IMR-90 (cell line): ENCODE data around the gene ZDHHC22. TPM values are rescaled to one million over a fixed set of nuclear protein-coding genes. Genes with fewer than 3 reads are reported as not detected.

Experiments used
- ATAC-seq: fragments of 200-7000 bp; cut with Tn5 transposase; 2 replicates; pipeline ENCODE4 v1.9.1; 2020; ENCODE audit warnings: low read depth, mild to moderate bottlenecking, moderate library complexity
- BruUV-seq: library from RNA; stranded (reverse); fragments of 400-500 nt; replicated peaks from 2 replicates; lab custom pipeline; 2021; lab: Mats Ljungman, UMichigan
- CTCF ChIA-PET: fragments of 300-600 bp; formaldehyde crosslinking; extraction: SDS; loops from one replicate; lab custom pipeline; 2021; ENCODE audit warnings: antibody characterized with exemption; lab: Yijun Ruan, JAX
- POLR2A ChIA-PET: fragments of 300-600 bp; sonication (Branson Sonifier 250); formaldehyde crosslinking; loops from one replicate; lab custom pipeline; 2022; ENCODE audit warnings: antibody characterized with exemption; ENCODE audit not compliant: unreplicated experiment; lab: Charles Lee
- DNase-seq: peaks from one replicate; pipeline ENCODE4 v3.0.0; 2013
- H2AFZ ChIP-seq: replicated peaks from 2 replicates; pipeline ENCODE3; 2013; ENCODE audit warnings: low read length, mild to moderate bottlenecking; ENCODE audit not compliant: poor library complexity
- H2AK5ac ChIP-seq: 2 replicates; pipeline ENCODE4 v1.6.1; 2013; ENCODE audit warnings: low read depth, low read length, inconsistent platforms
- H2AK9ac ChIP-seq: replicated peaks from 2 replicates; pipeline ENCODE3; 2013; ENCODE audit warnings: mild to moderate bottlenecking, low read depth, low read length, moderate library complexity; ENCODE audit not compliant: poor library complexity
- H2BK120ac ChIP-seq: 2 replicates; pipeline ENCODE4 v1.6.1; 2013; ENCODE audit warnings: low read depth, low read length, inconsistent platforms
- H2BK15ac ChIP-seq: 3 replicates; pipeline ENCODE4 v1.6.1; 2013; ENCODE audit warnings: low read depth, low read length, inconsistent platforms
- H2BK20ac ChIP-seq: 2 replicates; pipeline ENCODE4 v1.6.1; 2013; ENCODE audit warnings: low read depth, mild to moderate bottlenecking, inconsistent platforms, low read length, moderate library complexity
- H2BK5ac ChIP-seq: 2 replicates; pipeline ENCODE4 v1.6.1; 2013; ENCODE audit warnings: mild to moderate bottlenecking, low read depth, low read length, inconsistent platforms; ENCODE audit not compliant: poor library complexity, severe bottlenecking
- H3K14ac ChIP-seq: replicated peaks from 2 replicates; pipeline ENCODE4 v1.6.1; 2013; ENCODE audit warnings: low read depth, low read length, inconsistent platforms
- H3K18ac ChIP-seq: 2 replicates; pipeline ENCODE4 v1.6.1; 2013; ENCODE audit warnings: low read depth, low read length, control low read depth
- H3K23ac ChIP-seq: 2 replicates; pipeline ENCODE4 v1.6.1; 2013; ENCODE audit warnings: low read depth, low read length, inconsistent platforms
- H3K27ac ChIP-seq: 2 replicates; pipeline ENCODE4 v1.5.1; 2013; ENCODE audit warnings: mild to moderate bottlenecking, control low read depth, low read length; ENCODE audit not compliant: insufficient read depth
- H3K27me3 ChIP-seq: 2 replicates; pipeline ENCODE4 v1.6.1; 2013; ENCODE audit warnings: low read length; ENCODE audit not compliant: control insufficient read depth, insufficient read depth
- H3K36me3 ChIP-seq: 2 replicates; pipeline ENCODE4 v1.6.1; 2013; ENCODE audit warnings: low read length, mixed read lengths; ENCODE audit not compliant: control insufficient read depth, insufficient read depth
- H3K4ac ChIP-seq: 2 replicates; pipeline ENCODE4 v1.6.1; 2013; ENCODE audit warnings: low read depth, low read length, inconsistent platforms
- H3K4me1 ChIP-seq: 2 replicates; pipeline ENCODE4 v1.6.1; 2013; ENCODE audit warnings: low read length, mixed read lengths; ENCODE audit not compliant: control insufficient read depth, insufficient read depth
- H3K4me2 ChIP-seq: 2 replicates; pipeline ENCODE4 v1.6.1; 2013; ENCODE audit warnings: low read depth, mild to moderate bottlenecking, control low read depth, low read length, moderate library complexity
- H3K4me3 ChIP-seq: 2 replicates; pipeline ENCODE4 v1.5.1; 2013; ENCODE audit warnings: low read depth, mild to moderate bottlenecking, control low read depth, low read length, moderate library complexity; ENCODE audit not compliant: insufficient read depth
- H3K56ac ChIP-seq: 2 replicates; pipeline ENCODE4 v1.6.1; 2013; ENCODE audit warnings: low read length, inconsistent platforms; ENCODE audit not compliant: insufficient read depth; ENCODE audit errors: extremely low read depth
- H3K79me1 ChIP-seq, 2 experiments: 2 replicates each; pipeline ENCODE4 v1.6.1; 2013; ENCODE audit warnings: low read length in 2 of 2, inconsistent platforms in 1 of 2, low read depth in 1 of 2
- H3K9ac ChIP-seq: 2 replicates; pipeline ENCODE4 v1.6.1; 2013; ENCODE audit warnings: low read depth, low read length, control low read depth
- H3K9me1 ChIP-seq: 2 replicates; pipeline ENCODE4 v1.6.1; 2013; ENCODE audit warnings: low read length, inconsistent platforms; ENCODE audit not compliant: insufficient read depth
- H3K9me3 ChIP-seq: 2 replicates; pipeline ENCODE4 v1.6.1; 2013; ENCODE audit warnings: low read length; ENCODE audit not compliant: control insufficient read depth, insufficient read depth
- H4K20me1 ChIP-seq: 2 replicates; pipeline ENCODE4 v1.6.1; 2013; ENCODE audit warnings: low read length, inconsistent platforms; ENCODE audit not compliant: insufficient read depth
- H4K5ac ChIP-seq: 2 replicates; pipeline ENCODE4 v1.6.1; 2013; ENCODE audit warnings: mild to moderate bottlenecking, low read depth, low read length, control low read depth
- H4K8ac ChIP-seq, 2 experiments: 2 replicates each; pipeline ENCODE4 v1.6.1; 2013; ENCODE audit warnings: low read depth in 2 of 2, low read length in 2 of 2, control low read depth in 1 of 2, inconsistent platforms in 1 of 2
- H4K91ac ChIP-seq: 2 replicates; pipeline ENCODE4 v1.6.1; 2013; ENCODE audit warnings: low read depth, low read length, inconsistent platforms; ENCODE audit not compliant: insufficient read depth
- BHLHE40 ChIP-seq: fragments of 150-350 bp; IDR thresholded peaks from 2 replicates; pipeline ENCODE4 v1.6.1; 2016; ENCODE audit warnings: mild to moderate bottlenecking, low read depth, low read length
- CEBPB ChIP-seq: IDR thresholded peaks from 2 replicates; pipeline ENCODE4 v1.6.1; 2012; ENCODE audit warnings: low read depth, low read length, improper control_type of control experiment
- CHD1 ChIP-seq: IDR thresholded peaks from 2 replicates; pipeline ENCODE4 v1.6.1; 2012; ENCODE audit warnings: low read depth, low read length, improper control_type of control experiment
- CTCF ChIP-seq: conservative IDR thresholded peaks from 2 replicates; pipeline ENCODE4 v1.5.1; 2012; ENCODE audit warnings: mild to moderate bottlenecking, low read depth, low read length, improper control_type of control experiment
- ELK1 ChIP-seq: fragments of 150-350 bp; IDR thresholded peaks from 2 replicates; pipeline ENCODE4 v1.6.1; 2016; ENCODE audit warnings: low read depth, mild to moderate bottlenecking, low read length, moderate library complexity, borderline replicate concordance
- MAFK ChIP-seq: IDR thresholded peaks from 2 replicates; pipeline ENCODE4 v1.6.1; 2012; ENCODE audit warnings: low read depth, low read length, improper control_type of control experiment
- MAZ ChIP-seq: IDR thresholded peaks from 2 replicates; pipeline ENCODE4 v1.6.1; 2012; ENCODE audit warnings: low read depth, mild to moderate bottlenecking, low read length, improper control_type of control experiment, moderate library complexity, borderline replicate concordance
- MXI1 ChIP-seq: IDR thresholded peaks from 2 replicates; pipeline ENCODE4 v1.6.1; 2012; ENCODE audit warnings: low read depth, mild to moderate bottlenecking, low read length, moderate library complexity, borderline replicate concordance
- POLR2A ChIP-seq: IDR thresholded peaks from 2 replicates; pipeline ENCODE4 v1.6.1; 2012; ENCODE audit warnings: mild to moderate bottlenecking, low read depth, low read length
- RAD21 ChIP-seq: IDR thresholded peaks from 2 replicates; pipeline ENCODE4 v1.6.1; 2012; ENCODE audit warnings: low read length, improper control_type of control experiment
- RCOR1 ChIP-seq: IDR thresholded peaks from 2 replicates; pipeline ENCODE4 v1.6.1; 2012; ENCODE audit warnings: mild to moderate bottlenecking, low read length, improper control_type of control experiment; ENCODE audit not compliant: insufficient replicate concordance
- USF2 ChIP-seq: fragments of 150-350 bp; IDR thresholded peaks from 2 replicates; pipeline ENCODE4 v1.6.1; 2017; ENCODE audit warnings: mild to moderate bottlenecking, antibody characterized with exemption, low read length, low read depth
- WGBS, 2 experiments: methylation state at CpG; one replicate each; pipeline versions ENCODE4 v1.1.5 to v1.1.7; 2013; ENCODE audit warnings: missing lambda C conversion rate in 2 of 2; ENCODE audit not compliant: insufficient read length in 1 of 2; ENCODE audit errors: extremely low coverage in 2 of 2; 5-methylcytosine and 5-hydroxymethylcytosine counted together
- dilution Hi-C: fragments of 300-500 bp; cut with HindIII; formaldehyde crosslinking; loops from one replicate; pipeline ENCODE4 v1.14.3; 2018; ENCODE audit warnings: low sequenced_read_pairs; ENCODE audit not compliant: unreplicated experiment
- in situ Hi-C: fragments of 300-500 bp; cut with MboI; formaldehyde crosslinking; loops from 3 replicates; pipeline ENCODE4 v1.14.3; 2019; ENCODE audit warnings: low sequenced_read_pairs, inconsistent platforms, mixed read lengths
- intact Hi-C: fragments of 100-400 bp; cut with micrococcal nuclease; formaldehyde crosslinking; loops from 2 replicates; pipeline ENCODE4 v1.10.0; 2022
- polyA plus RNA-seq, 3 experiments: library from polyadenylated mRNA; depleted of rRNA; stranded (reverse); fragments of >200 nt; gene quantifications; 2 replicates each; pipeline ENCODE4 v1.2.3, GENCODE V29; 2012; ENCODE audit warnings: low replicate concordance in 1 of 3
- total RNA-seq: library from RNA; depleted of rRNA; stranded (reverse); fragments of >200 nt; gene quantifications from 2 replicates; pipeline ENCODE4 v1.2.3, GENCODE V29; 2012

The ZDHHC22 gene
- total and polyA plus RNA-seq, 2 of the 4 experiments (the other 2 are of a cell fraction), result not detected

- H3K9ac ChIP-seq, result no peak overlapping the region
- no peaks in the 10 kb centered on the region; the same call in 1 of the 2 replicates for H3K4me1 ChIP-seq
- no peak overlapping the region for H2BK120ac ChIP-seq
- no peak overlapping the region for H3K18ac ChIP-seq
- no peak overlapping the region for H3K4ac ChIP-seq
- H3K79me1 ChIP-seq, result no peaks in the 10 kb centered on the region
- peaks cover 62% of the 10 kb centered on the region for H3K27me3 ChIP-seq
- 9% methylated on average over 17 of the region's 30 CpGs; no CpG with 5 or more reads in 1 of the 2 experiments for WGBS, 2 experiments
- H2BK20ac ChIP-seq, result no peak overlapping the region
- TF ChIP-seq ELK1, result no peak
- TF ChIP-seq CHD1, result no peak
- TF ChIP-seq MXI1, result no peak
- TF ChIP-seq MAZ, result no peak; the same call in 1 of the 2 replicates
- TF ChIP-seq RCOR1, result no peak
- no peak for TF ChIP-seq CEBPB
- TF ChIP-seq BHLHE40, result no peak
- no peak for TF ChIP-seq USF2
- TF ChIP-seq MAFK, result no peak
- no peak for TF ChIP-seq CTCF
- TF ChIP-seq RAD21, result no peak
- no peak for TF ChIP-seq POLR2A
- in situ Hi-C loops, result no loop called here
- BruUV-seq, result no TSS peak
- no peaks in the 10 kb centered on the region for H4K20me1 ChIP-seq
- H2AFZ ChIP-seq, result peak overlapping the region; percentile 94
- H3K56ac ChIP-seq, result no peak overlapping the region
- ChIA-PET POLR2A (no interaction called here), CTCF (no interaction called here)
- no peak overlapping the region for H2BK15ac ChIP-seq
- no peak overlapping the region for H3K4me3 ChIP-seq
- H3K27ac ChIP-seq, result no peak overlapping the region
- H3K23ac ChIP-seq, result no peak overlapping the region
- dilution Hi-C loops, result no loop called here
- H4K5ac ChIP-seq, result no peak overlapping the region
- no peak overlapping the region for H2BK5ac ChIP-seq
- no peak overlapping the region for H3K14ac ChIP-seq
- no peak overlapping the region for H4K8ac ChIP-seq
- DNase-seq (no peak), ATAC-seq (no peak)
- 0 out of 2 replicates have a peak overlapping the region, but pooled peaks have one; percentile 33 for H3K4me2 ChIP-seq
- no peaks in the 10 kb centered on the region for H3K9me3 ChIP-seq
- no peak overlapping the region for H2AK9ac ChIP-seq
- no peaks in the 10 kb centered on the region for H3K9me1 ChIP-seq
- no peak overlapping the region for H2AK5ac ChIP-seq
- H3K36me3 ChIP-seq, result no peaks in the 10 kb centered on the region
- intact Hi-C loops, result loop anchor here (1.0 kb wide), 1 partner anchor 249 kb away; no protein-coding TSS in a partner anchor
- H4K91ac ChIP-seq, result no peak overlapping the region
These were observed 16.2 kb downstream of the ZDHHC22 start for GRCh38 chr14:77125281-77125801.
